HG02588 (cell line): ENCODE measurements around the gene SEC24B.
"Not testable (repeated sequence)": the region's sequence is repeated elsewhere in the genome, so short reads cannot be mapped to it uniquely, and the experiment has no call there.

Source experiments
- ATAC-seq: cut with Tn5 transposase; IDR thresholded peaks from one replicate; pipeline ENCODE4 v1.9.1; 2021; ENCODE audit warnings: mild to moderate bottlenecking, moderate library complexity; ENCODE audit not compliant: unreplicated experiment

Gene SEC24B

GRCh38 chr4:109497511-109497910, 63.9 kb downstream of the SEC24B start:
- no peak for ATAC-seq

GRCh38 chr4:109499513-109499912, 65.9 kb downstream of the SEC24B start:
- no peak for ATAC-seq

- no peak for ATAC-seq
Observed at GRCh38 chr4:109506890-109507289, 73.3 kb downstream of the SEC24B start.

GRCh38 chr4:109510687-109511086, 77.1 kb downstream of the SEC24B start:
- ATAC-seq: no peak

- ATAC-seq: no peak
Observed at GRCh38 chr4:109511414-109511813, 77.8 kb downstream of the SEC24B start.

GRCh38 chr4:109513368-109513767, 79.8 kb downstream of the SEC24B start:
- not testable (repeated sequence) for ATAC-seq

GRCh38 chr4:109532182-109532581, 98.6 kb downstream of the SEC24B start:
- no peak for ATAC-seq

GRCh38 chr4:109545401-109545800, 111.8 kb downstream of the SEC24B start:
- ATAC-seq: no peak

GRCh38 chr4:109547394-109547793, 113.8 kb downstream of the SEC24B start:
- no peak for ATAC-seq

GRCh38 chr4:109548655-109549054, 115.0 kb downstream of the SEC24B start:
- ATAC-seq: no peak

- ATAC-seq: no peak
Observed at GRCh38 chr4:109552237-109552636, 118.6 kb downstream of the SEC24B start.

GRCh38 chr4:109553130-109553529, 119.5 kb downstream of the SEC24B start:
- ATAC-seq: no peak

GRCh38 chr4:109554971-109555370, 121.4 kb downstream of the SEC24B start:
- ATAC-seq: no peak

- ATAC-seq: no peak
Observed at GRCh38 chr4:109557433-109557832, 123.8 kb downstream of the SEC24B start.

GRCh38 chr4:109558095-109558494, 124.5 kb downstream of the SEC24B start:
- ATAC-seq: not testable (repeated sequence)

- peak; percentile 19 for ATAC-seq
Observed at GRCh38 chr4:109559625-109559982, 126.0 kb downstream of the SEC24B start.

- ATAC-seq: peak; percentile 92
Observed at GRCh38 chr4:109559983-109560686, 126.5 kb downstream of the SEC24B start, which contains the start of gene MCUB. Gene MCUB, plus strand, starts transcription at chr4:109560246. Its CDS starts 92 bp downstream, at chr4:109560338.

- peak; percentile 51 for ATAC-seq
Observed at GRCh38 chr4:109560687-109561461, 127.3 kb downstream of the SEC24B start.

GRCh38 chr4:109562457-109563239, 129.0 kb downstream of the SEC24B start:
- no peak for ATAC-seq

- no peak for ATAC-seq
Observed at GRCh38 chr4:109571494-109571893, 137.9 kb downstream of the SEC24B start.

GRCh38 chr4:109572154-109572553, 138.5 kb downstream of the SEC24B start:
- ATAC-seq: no peak
